ENCODE measurements around the gene STK25. TPM values are rescaled to one million over a fixed set of nuclear protein-coding genes. Genes with fewer than 3 reads are reported as not detected.
"Not testable (repeated sequence)": the region's sequence is repeated elsewhere in the genome, so short reads cannot be mapped to it uniquely, and the experiment has no call there.

Gene STK25
- total RNA-seq, 1 donor from 2014 or later: 256 TPM

DNA sequence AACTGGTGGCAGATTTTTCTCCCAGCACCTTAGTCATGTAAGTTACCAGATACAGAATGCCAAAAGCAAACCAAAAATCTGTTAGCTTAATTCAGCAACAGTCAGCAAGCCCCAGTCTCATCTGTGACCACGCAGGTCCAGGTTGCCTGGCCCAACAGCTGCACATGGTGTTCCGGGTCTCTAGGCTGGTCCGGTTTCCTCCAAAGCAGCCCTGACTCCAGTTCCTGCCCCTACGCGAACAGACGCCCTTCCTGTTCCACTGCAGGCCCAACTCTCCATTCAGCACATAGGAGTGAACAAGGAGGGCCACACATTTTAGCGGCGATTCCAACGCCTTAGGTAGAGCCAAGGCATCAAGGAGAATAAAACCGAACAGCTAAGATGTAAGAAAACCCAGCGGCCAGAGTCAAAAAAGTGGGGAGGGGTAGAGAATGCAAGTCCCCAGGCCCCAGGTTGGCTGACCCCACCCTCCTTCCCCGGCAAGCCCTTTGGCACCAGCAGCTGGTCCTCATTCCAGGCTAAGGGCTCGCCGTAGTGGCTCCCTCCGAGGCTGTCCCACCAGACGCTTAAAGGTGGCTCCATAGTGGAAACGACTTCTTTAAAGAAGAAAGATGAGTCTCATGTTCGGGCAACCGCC is 1.5 kb downstream of the STK25 start:
- TF ChIP-seq, protein P1, sequence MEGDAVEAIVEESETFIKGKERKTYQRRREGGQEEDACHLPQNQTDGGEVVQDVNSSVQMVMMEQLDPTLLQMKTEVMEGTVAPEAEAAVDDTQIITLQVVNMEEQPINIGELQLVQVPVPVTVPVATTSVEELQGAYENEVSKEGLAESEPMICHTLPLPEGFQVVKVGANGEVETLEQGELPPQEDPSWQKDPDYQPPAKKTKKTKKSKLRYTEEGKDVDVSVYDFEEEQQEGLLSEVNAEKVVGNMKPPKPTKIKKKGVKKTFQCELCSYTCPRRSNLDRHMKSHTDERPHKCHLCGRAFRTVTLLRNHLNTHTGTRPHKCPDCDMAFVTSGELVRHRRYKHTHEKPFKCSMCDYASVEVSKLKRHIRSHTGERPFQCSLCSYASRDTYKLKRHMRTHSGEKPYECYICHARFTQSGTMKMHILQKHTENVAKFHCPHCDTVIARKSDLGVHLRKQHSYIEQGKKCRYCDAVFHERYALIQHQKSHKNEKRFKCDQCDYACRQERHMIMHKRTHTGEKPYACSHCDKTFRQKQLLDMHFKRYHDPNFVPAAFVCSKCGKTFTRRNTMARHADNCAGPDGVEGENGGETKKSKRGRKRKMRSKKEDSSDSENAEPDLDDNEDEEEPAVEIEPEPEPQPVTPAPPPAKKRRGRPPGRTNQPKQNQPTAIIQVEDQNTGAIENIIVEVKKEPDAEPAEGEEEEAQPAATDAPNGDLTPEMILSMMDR (conservative IDR thresholded peaks at IDR 0.05; ENCODE audit: low read depth, low read length): no peak
- DNase-seq (ENCODE audit: low read depth): no peak
- H3K4me3 ChIP-seq (ENCODE audit: low read depth, low read length): peak overlapping the region; percentile 92

DNA sequence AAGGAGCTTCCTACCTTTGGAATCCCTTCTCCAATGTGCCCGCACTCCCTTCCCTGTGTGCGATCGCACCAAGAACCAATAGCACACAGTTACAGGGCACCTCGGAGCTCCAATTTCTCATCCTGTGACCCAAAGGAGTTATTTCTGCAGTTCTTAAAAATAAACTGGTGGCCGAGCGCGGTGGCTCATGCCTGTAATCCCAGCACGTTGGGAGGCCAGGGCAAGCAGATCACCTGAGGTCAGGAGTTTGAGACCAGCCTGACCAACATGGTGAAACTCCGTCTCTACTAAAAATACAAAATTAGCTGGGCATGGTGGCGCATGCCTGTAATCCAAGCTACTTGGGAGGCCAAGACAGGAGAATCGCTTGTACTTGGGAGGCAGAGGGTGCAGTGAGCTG is 2.1 kb downstream of the STK25 start:
- not testable (repeated sequence) for H3K4me3 ChIP-seq (ENCODE audit: low read depth, low read length)

DNA sequence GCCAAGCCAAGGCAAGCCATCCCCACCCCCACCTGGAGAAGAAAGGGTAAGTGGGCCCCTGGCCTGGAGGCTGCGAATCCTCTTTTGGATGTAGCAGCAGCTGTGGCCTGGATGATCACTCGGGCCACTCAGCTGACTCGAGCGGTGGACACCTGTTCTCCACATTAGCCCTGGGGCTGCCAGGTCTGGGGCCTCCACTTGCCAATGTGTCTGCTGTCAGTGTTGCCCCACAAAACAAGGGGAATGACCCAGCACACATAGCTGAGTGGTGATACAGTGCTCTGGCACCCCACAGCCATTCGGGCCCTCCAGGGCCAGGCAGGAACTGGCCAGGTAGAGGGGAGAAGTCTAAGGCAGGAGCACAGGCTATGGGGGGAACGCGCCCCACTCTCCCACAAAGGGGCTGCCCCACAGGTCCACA is 2.6 kb downstream of the STK25 start:
- no peak overlapping the region for H3K4me3 ChIP-seq (ENCODE audit: low read depth, low read length)
- TF ChIP-seq, protein P1 (conservative IDR thresholded peaks at IDR 0.05; ENCODE audit: low read depth, low read length): no peak
- no peak for DNase-seq (ENCODE audit: low read depth)

More for the DNA sequence above, 2.1 kb downstream of the STK25 start:
- DNase-seq (ENCODE audit: low read depth): not testable (repeated sequence)

DNA sequence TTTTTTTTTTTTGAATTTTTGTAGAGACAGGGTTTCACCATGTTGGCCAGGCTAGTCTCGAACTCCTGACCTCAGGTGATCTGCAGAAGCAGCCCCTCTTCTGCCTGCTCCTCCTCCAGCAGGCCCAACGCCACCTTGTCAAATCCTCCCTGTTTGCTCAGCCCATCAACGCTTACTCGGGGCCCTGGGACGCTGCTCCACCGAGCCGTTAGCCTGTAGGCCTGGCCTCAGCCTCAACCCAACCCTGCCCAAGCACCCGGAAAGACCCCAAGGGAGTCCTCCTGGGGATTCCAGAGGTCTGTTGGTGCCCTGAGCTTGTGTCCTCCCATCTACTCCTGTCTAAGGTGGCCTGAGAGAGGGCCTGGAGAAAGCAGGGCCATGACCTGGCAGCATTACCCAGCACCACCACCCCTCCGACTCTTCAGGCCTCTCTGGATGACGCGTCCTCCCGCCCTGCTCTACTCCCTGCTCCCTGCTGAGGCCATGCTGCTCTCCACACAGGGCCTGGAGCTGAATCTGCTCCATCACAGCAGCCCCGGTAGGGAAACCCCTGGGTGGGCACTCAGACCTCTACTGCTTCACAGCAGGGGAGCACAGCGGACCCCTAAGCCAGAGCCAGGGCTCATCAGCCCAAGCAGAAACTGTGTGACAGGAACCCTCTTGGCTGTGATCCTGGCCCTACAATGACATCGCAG is 3.2 kb downstream of the STK25 start:
- no peak overlapping the region for H3K4me3 ChIP-seq (ENCODE audit: low read depth, low read length)
- TF ChIP-seq, protein P1 (conservative IDR thresholded peaks at IDR 0.05; ENCODE audit: low read depth, low read length): no peak
- DNase-seq (ENCODE audit: low read depth): no peak

DNA sequence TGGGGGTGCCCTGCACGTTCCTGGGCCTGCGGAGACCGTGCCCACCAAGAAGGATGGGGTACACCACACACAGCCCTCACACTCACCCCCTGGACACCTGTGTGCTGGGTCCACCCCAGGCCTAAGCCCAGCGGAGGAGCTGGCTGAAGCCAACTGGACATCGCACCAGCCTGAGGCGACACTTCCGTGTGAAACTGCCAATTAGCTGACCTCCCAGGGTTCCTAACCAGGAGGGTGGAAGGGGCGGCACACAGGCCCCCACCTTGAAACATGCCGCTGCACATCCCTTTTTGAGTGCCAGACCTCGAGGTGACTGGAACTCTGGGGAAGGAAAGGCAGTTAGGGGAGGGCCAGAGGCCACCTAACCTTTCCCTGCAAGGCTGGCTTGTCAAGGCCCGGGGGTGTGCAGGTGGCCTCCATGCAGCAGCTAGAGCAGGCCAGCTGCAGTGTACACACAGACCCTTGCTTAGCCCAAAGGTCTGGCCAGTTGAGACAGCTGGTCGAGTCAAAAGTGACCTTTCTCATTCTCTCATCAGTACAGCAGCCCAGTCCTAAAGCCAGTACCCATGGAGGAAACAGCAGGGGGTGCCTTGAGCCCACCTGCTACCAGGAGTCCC is 4.5 kb downstream of the STK25 start:
- DNase-seq (ENCODE audit: low read depth): no peak
- TF ChIP-seq, protein P1 (conservative IDR thresholded peaks at IDR 0.05; ENCODE audit: low read depth, low read length): no peak
- H3K4me3 ChIP-seq (ENCODE audit: low read depth, low read length): no peak overlapping the region

DNA sequence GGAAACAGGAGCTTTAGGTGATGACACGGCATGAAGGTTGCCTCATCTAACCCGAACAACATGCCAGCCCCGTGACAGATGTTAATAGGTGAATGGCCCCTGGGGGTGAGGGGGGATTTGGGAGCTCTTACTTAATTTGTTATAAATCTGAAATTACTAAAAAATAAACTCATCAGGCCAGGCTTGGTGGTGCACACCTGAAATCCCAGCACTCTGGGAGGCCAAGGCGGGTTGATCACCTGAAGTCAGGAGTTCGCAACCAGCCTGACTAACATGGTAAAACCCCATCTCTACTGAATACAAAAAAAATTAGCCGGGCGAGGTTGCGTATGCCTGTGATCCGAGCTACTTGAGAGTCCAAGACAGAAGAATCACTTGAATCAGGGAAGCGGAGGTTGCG is 6.1 kb downstream of the STK25 start:
- no peak overlapping the region for H3K4me3 ChIP-seq (ENCODE audit: low read depth, low read length)
- DNase-seq (ENCODE audit: low read depth): no peak
- TF ChIP-seq, protein P1 (conservative IDR thresholded peaks at IDR 0.05; ENCODE audit: low read depth, low read length): no peak

DNA sequence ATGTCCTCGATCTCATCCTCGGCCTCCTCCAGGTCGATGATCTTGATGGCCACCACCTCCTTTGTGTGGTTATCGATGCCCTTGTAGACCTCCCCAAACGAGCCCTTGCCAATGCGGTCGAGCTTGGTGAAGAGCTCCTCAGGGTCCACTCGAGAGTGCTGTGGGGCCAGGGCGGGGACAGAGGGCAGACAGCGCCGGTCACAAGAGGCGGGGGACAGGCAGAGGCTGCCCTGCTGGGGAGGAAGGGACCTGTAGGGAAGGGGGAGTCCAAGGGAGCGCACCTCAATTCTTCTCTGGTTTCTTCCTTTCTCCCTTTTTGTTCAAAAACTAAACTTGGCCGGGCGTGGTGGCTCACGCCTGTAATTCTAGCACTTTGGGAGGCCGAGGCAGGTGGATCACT is 6.8 kb downstream of the STK25 start:
- no peak overlapping the region for H3K4me3 ChIP-seq (ENCODE audit: low read depth, low read length)
- DNase-seq (ENCODE audit: low read depth): no peak
- TF ChIP-seq, protein P1 (conservative IDR thresholded peaks at IDR 0.05; ENCODE audit: low read depth, low read length): no peak
